G401.6 (cell line): Measurements from ENCODE around the gene BRAF.
"Not testable (repeated sequence)": the region's sequence is repeated elsewhere in the genome, so short reads cannot be mapped to it uniquely, and the experiment has no call there.

ENCODE experiments used
- FAIRE-seq: peaks from 2 replicates; lab custom pipeline; 2012; peaks lifted over from hg19 to GRCh38; lab: Jason Lieb, UNC

The BRAF gene

GRCh38 chr7:140876519-140877248, 48.0 kb downstream of the BRAF start:
- no peak for FAIRE-seq

DNA sequence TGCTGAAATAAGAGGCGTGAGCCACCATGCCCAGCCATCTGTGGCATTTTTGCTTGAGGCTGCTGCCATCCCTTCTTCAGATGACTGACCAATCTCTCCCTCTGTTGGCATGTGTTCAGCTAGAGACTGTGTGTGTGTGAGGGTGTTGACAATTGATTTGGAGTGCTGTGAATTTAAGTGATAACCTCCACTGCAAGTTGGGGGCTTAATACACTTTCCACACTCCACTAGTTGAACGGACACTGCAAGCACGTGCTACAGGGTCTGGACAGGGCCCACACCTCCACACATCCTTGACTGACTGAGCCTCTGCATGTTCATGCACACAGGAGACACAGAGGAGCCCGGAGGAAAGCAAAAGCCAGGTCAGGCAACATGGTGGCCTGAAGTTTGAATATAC, 51.3 kb downstream of the BRAF start:
- no peak for FAIRE-seq

DNA sequence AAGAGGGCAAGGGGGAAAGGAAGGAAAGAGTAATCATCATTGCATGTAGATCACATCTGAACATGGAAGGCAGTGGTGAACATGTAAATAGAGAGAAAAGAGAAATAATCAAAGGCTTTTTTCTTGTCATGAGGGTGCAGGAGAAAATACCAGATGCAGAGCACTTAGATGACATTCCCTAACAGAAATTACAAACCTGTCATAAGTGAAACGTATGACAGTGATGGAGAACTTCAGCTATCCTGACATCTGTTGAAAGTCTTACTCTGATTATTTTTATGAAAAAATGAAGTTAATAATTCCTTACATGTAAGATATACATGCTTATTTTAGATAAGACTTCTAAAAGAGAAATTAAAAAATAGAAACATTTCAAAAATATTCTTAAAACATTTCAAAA, 54.7 kb downstream of the BRAF start:
- no peak for FAIRE-seq

- no peak for FAIRE-seq
Measured at GRCh38 chr7:140869430-140869829, 55.3 kb downstream of the BRAF start.

GRCh38 chr7:140867467-140868462, 57.0 kb downstream of the BRAF start:
- FAIRE-seq = no peak

DNA sequence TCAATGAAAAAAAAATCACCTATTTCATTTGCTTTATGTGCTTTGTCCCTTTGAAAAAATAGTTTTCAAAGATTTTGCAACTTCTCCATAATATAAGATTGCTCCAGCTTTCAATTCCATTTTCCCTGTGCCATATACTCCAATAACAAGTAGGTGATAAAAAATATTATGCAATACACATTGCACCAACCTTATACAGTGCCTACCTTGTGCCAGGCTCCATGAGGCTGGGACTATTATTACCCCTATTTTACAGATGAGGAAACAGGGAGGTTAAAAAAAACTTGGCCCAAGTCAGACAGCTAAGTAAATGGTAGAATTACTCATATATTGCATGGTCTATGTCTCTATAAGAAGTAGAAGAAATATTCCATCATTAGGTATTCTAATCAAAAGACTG, 57.8 kb downstream of the BRAF start:
- no peak for FAIRE-seq

- FAIRE-seq = no peak
Measured at GRCh38 chr7:140864732-140865131, 60.0 kb downstream of the BRAF start.

DNA sequence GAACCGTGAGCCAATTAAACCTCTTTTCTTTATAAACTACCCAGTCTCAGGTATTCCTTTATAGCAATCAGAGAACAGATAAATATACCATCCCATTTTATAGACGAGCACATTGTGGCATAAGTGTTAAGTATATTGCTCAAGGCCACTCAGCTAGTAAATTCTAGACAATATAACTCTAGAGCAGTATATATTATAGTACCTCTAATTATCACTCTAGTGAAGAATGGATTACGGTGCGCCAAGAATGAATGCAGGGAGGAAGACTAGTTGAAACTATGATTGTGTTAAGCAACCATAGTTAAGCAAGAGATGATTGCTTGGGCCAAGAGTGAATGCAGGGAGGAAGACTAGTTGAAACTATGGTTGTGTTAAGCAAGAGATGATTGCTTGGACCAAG, 60.9 kb downstream of the BRAF start:
- no peak for FAIRE-seq

DNA sequence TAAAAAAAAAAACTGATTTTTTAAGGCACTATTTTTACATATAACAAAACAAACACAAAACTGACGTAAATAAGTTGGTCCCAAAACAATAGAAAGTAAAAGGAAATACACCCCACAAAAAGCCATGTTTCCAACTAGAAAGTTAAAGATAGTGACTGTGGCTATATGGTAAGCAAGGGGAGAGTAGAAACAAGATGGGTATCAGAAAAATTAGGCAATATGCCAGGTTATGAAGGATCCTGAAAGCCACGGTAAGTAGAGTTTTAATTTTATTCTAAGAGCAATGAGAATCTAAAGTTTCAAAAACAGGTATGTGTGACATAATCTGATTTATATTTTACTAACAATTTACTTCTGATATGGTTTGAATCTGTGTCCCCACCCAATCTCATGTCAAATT, 61.5 kb downstream of the BRAF start:
- FAIRE-seq = no peak

GRCh38 chr7:140857048-140857447, 67.7 kb downstream of the BRAF start:
- no peak for FAIRE-seq

GRCh38 chr7:140841166-140841715, 83.5 kb downstream of the BRAF start:
- no peak for FAIRE-seq

- no peak for FAIRE-seq
Measured at GRCh38 chr7:140831724-140832123, 93.0 kb downstream of the BRAF start.

DNA sequence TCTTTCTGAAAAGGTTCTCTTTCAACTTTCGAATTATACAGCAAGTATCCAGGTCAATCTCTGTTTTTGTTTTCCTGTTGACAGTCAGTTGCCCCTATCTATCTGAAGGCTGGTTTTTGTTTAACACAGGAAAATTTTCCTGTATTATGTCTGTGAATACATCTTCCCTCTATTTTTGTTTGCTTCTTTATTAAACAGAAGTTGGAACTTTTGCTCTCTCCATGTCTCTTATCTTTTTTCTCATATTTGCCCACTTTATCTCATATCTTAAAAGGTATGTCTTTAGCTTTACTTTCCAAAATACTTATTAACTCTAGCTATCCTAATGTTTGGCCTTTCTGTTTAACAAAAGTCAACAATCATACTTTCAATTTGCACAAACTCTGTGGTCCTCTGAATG, 95.0 kb downstream of the BRAF start:
- no peak for FAIRE-seq

DNA sequence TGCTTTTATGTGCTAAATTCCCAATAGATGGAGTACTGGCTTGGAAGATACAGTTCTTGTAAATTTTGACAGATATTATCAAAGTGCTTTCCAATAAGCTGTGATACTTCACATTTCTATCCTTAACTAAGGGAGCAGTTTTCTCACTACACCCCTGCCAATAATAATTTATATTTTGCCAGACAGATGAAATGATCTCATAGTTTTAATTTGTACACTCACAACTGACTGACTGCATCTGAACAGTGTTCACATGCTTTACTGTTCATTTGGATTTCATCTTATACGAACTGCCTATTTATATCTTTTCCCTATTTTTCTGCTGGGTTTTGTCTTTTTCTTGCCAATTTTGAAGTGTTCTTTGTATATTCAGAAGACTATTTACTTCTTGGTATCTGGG, 96.0 kb downstream of the BRAF start:
- FAIRE-seq = no peak

DNA sequence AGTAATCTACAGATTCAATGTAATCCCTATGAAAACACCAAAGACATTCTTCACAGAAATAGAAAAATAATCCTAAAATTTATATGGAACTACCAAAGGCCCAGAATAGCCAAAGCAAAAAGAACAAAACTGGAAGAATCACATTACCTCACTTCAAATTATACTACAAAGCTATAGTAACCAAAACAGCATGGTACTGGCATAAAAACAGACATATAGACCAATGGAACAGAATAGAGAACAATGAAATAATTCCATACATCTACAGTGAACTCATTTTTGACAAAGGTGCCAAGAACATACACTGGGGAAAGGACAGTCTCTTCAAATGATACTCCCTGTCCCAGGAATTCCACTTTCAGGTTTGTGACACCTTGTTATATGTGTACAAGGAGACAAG, 107.3 kb downstream of the BRAF start:
- FAIRE-seq = not testable (repeated sequence)

DNA sequence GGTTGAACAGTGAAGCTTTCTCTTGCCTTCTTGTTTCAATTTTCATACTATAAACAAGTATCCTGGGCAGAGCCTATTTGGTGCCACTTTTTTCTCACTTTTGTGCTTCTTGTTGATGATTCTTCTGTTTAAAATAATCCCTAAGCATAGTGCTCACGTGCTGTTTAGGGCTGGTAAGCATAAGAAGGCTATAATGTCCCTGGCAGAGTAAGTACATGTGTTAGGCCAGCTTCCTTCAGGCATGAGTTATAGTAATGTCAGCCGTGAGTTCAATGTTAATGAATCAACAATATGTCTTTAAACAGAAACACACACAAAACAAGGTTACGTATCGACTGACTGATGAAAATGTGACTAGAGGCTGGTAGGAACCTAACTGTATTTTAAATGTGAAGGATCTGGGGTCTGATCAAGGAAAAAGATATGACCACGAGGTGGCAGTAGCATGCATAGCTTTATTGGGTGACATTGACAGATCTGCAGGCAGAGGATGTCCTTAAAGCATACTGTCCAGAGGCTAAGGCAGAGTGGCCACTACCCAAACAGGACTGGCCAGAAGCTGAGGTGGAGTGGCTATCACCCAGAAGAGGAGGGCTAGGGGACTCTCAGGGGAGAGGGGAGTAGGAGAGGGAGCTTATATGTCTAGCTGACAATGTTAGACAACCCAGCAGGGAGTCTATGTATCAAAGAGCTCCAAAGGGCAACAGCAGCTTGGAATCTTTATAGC, 113.7 kb downstream of the BRAF start:
- peak; percentile 66 for FAIRE-seq

- no peak for FAIRE-seq
Measured at GRCh38 chr7:140810385-140810784, 114.3 kb downstream of the BRAF start.

DNA sequence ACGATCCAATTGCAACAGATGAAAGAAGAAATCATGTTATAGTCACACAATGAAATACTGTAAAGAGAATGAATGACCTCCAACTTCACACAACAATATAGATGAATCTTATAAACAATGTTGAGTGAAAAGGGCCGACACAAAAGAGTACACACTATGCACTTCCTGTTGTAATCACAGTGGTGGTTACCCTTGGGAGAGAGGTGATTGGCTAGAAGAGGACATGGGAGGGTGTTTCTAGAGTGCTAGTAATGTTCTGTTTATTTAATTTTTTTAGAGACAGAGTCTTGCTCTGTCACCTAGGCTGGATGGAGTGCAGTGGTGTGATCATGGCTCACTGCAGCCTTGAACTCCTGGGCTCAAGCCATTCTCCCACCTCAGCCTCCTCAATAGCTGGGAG, 145.8 kb downstream of the BRAF start:
- no peak for FAIRE-seq

- FAIRE-seq = no peak
Measured at GRCh38 chr7:140778568-140778967, 146.2 kb downstream of the BRAF start.

DNA sequence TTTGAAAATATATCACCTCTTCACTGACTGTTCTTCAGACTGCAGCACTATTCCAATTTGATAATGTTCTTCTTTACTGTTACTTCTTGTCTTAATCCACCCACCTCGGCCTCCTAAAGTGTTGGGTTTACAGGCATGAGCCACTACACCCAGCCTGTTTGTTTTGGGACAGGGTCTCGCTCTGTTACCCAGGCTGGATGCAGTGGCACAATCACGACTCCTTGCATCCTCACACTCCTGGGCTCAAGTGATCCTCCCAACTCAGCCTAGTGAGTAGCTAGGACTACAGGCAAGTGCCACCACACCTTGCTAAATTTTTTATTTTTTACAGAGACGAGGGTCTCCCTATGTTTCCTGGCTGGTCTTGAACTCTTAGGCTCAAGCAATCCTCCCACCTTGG, 150.4 kb downstream of the BRAF start:
- FAIRE-seq = no peak

DNA sequence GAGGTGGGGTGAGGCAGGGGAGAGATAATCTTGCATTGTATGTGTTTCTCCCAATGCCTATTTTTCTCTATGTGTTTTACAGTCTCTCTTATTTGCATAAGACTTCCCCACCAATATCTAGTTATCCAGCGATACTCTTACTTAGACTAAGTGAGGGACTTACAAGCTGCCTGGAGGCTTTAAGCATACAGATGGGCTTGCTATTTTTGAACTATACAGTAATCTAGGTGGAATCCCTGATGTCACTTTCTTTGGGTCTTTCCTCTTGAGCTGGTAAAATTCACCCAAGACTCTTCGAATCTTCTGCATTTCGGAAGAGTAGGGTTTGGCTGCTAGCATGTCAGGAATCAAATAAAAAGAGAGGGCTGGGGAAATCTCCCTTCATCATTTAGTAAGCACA, 151.6 kb downstream of the BRAF start:
- no peak for FAIRE-seq

- no peak for FAIRE-seq
Measured at GRCh38 chr7:140771826-140772225, 152.9 kb downstream of the BRAF start.

DNA sequence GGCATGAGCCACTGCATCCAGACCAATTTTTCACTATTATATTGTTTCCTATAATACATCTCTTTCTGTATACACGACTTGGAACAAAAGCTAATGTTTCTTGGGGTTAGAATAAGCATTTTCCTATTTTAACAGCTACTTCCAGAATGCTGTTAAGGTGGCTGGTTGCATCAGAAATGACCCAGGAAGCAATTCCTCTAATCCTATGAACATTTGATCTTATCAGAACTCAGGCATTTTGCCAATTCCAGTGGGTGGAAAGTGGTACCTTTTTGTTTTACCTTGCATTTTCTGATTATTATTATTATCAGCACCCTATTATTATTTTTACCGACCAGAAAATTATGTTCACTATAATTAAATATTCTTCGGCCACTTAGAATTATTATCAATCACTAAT, 154.9 kb downstream of the BRAF start:
- no peak for FAIRE-seq
